Mammary epithelial cell (primary cell): ENCODE measurements around the gene TEAD1.

Experiments used
- EZH2 ChIP-seq: IDR thresholded peaks from 2 replicates; pipeline ENCODE4 v1.6.1; 2012; ENCODE audit warnings: low read length, inconsistent platforms, borderline replicate concordance
- TF ChIP-seq, protein P1 (sequence below), 2 donors: IDR thresholded peaks in 1 of 2; conservative IDR thresholded peaks in 1 of 2; 2 replicates each; pipeline ENCODE4 v1.5.1; 2011 to 2012; ENCODE audit warnings: inconsistent platforms in 2 of 2, low read length in 2 of 2, mild to moderate bottlenecking in 2 of 2, control low read depth in 1 of 2, low read depth in 1 of 2; ENCODE audit not compliant: insufficient read depth in 1 of 2; ENCODE audit errors: extremely low read depth in 1 of 2

- TF ChIP-seq, protein P1, sequence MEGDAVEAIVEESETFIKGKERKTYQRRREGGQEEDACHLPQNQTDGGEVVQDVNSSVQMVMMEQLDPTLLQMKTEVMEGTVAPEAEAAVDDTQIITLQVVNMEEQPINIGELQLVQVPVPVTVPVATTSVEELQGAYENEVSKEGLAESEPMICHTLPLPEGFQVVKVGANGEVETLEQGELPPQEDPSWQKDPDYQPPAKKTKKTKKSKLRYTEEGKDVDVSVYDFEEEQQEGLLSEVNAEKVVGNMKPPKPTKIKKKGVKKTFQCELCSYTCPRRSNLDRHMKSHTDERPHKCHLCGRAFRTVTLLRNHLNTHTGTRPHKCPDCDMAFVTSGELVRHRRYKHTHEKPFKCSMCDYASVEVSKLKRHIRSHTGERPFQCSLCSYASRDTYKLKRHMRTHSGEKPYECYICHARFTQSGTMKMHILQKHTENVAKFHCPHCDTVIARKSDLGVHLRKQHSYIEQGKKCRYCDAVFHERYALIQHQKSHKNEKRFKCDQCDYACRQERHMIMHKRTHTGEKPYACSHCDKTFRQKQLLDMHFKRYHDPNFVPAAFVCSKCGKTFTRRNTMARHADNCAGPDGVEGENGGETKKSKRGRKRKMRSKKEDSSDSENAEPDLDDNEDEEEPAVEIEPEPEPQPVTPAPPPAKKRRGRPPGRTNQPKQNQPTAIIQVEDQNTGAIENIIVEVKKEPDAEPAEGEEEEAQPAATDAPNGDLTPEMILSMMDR (conservative IDR thresholded peaks at IDR 0.05 in 1 of 2, IDR thresholded peaks at IDR 0.05 in 1 of 2; ENCODE audit: extremely low read depth in 1 of 2, insufficient read depth in 1 of 2, low read depth in 1 of 2, low read length in 2 of 2): no peak
- no peak for TF ChIP-seq EZH2
Measured at GRCh38 chr11:12906501-12906900, 232.3 kb downstream of the TEAD1 start.
